HG03280 (cell line): ENCODE results near the gene ANKRD9.

Source experiments
- ATAC-seq: cut with Tn5 transposase; IDR thresholded peaks from one replicate; pipeline ENCODE4 v1.9.1; 2021; ENCODE audit warnings: mild to moderate bottlenecking, moderate library complexity; ENCODE audit not compliant: unreplicated experiment

The ANKRD9 gene

GRCh38 chr14:102499401-102500157 is 10.0 kb downstream of the ANKRD9 start:
- ATAC-seq = no peak

- no peak for ATAC-seq
Measured at GRCh38 chr14:102498678-102499265, 10.8 kb downstream of the ANKRD9 start.

GRCh38 chr14:102497998-102498677 is 11.4 kb downstream of the ANKRD9 start:
- ATAC-seq = no peak

- ATAC-seq = no peak
Measured at GRCh38 chr14:102496958-102497744, 12.4 kb downstream of the ANKRD9 start.

- no peak for ATAC-seq
Measured at GRCh38 chr14:102496331-102496691, 13.3 kb downstream of the ANKRD9 start.

- ATAC-seq = no peak
Measured at GRCh38 chr14:102495491-102496330, 13.9 kb downstream of the ANKRD9 start.

- ATAC-seq = no peak
Measured at GRCh38 chr14:102493585-102493984, 16.0 kb downstream of the ANKRD9 start.

- no peak for ATAC-seq
Measured at GRCh38 chr14:102493096-102493495, 16.5 kb downstream of the ANKRD9 start.

GRCh38 chr14:102492531-102492910 is 17.1 kb downstream of the ANKRD9 start:
- no peak for ATAC-seq

GRCh38 chr14:102491786-102492530 is 17.6 kb downstream of the ANKRD9 start:
- ATAC-seq = no peak

- no peak for ATAC-seq
Measured at GRCh38 chr14:102491366-102491765, 18.2 kb downstream of the ANKRD9 start.

- no peak for ATAC-seq
Measured at GRCh38 chr14:102490456-102490855, 19.1 kb downstream of the ANKRD9 start.

GRCh38 chr14:102487204-102487577 is 22.4 kb downstream of the ANKRD9 start:
- ATAC-seq = no peak

- ATAC-seq = no peak
Measured at GRCh38 chr14:102486513-102487203, 22.9 kb downstream of the ANKRD9 start.

GRCh38 chr14:102485693-102486512 is 23.7 kb downstream of the ANKRD9 start:
- ATAC-seq = no peak

GRCh38 chr14:102484316-102484715 is 25.3 kb downstream of the ANKRD9 start:
- ATAC-seq = no peak

GRCh38 chr14:102481791-102482238 is 27.8 kb downstream of the ANKRD9 start:
- no peak for ATAC-seq

- no peak for ATAC-seq
Measured at GRCh38 chr14:102481371-102481770, 28.2 kb downstream of the ANKRD9 start.
